Spinal cord (tissue), 10 donors: Measurements from ENCODE around the gene INHBC. TPM values are rescaled to one million over a fixed set of nuclear protein-coding genes. Genes with fewer than 3 reads are reported as not detected.

Experiments used
- DNase-seq, 6 donors: peaks; one replicate each; pipeline versions ENCODE4 v3.0.0 to v3.0.0-alpha.2; 2013 to 2015; ENCODE audit warnings: low spot score in 6 of 6, low read depth in 4 of 6
- H3K27ac ChIP-seq: one replicate; pipeline ENCODE4 v1.5.1; 2013; ENCODE audit warnings: low read depth, low read length, control low read depth
- H3K27me3 ChIP-seq: one replicate; pipeline ENCODE4 v1.6.1; 2013; ENCODE audit warnings: low read length; ENCODE audit not compliant: control insufficient read depth, insufficient read depth
- H3K36me3 ChIP-seq: one replicate; pipeline ENCODE4 v1.6.1; 2013; ENCODE audit warnings: low read length; ENCODE audit not compliant: control insufficient read depth, insufficient read depth
- H3K4me1 ChIP-seq: one replicate; pipeline ENCODE4 v1.6.1; 2013; ENCODE audit warnings: low read length; ENCODE audit not compliant: control insufficient read depth, insufficient read depth
- H3K4me3 ChIP-seq: one replicate; pipeline ENCODE4 v1.5.1; 2013; ENCODE audit warnings: low read depth, low read length, control low read depth
- H3K9me3 ChIP-seq: one replicate; pipeline ENCODE4 v1.6.1; 2013; ENCODE audit warnings: low read length; ENCODE audit not compliant: control insufficient read depth, insufficient read depth
- WGBS: methylation state at CpG from one replicate; pipeline ENCODE4 v1.1.5; 2013; ENCODE audit warnings: missing lambda C conversion rate; ENCODE audit not compliant: insufficient coverage; 5-methylcytosine and 5-hydroxymethylcytosine counted together
- polyA plus RNA-seq, 2 donors: library from polyadenylated mRNA; unstranded; fragments of 120-200 nt; gene quantifications; one replicate each; pipeline ENCODE4 v1.2.1, GENCODE V29; 2013; ENCODE audit not compliant: insufficient read length in 2 of 2
- total RNA-seq, 2 donors: library from RNA; depleted of rRNA in 1 of 2; stranded (reverse); fragments of 120-200 nt in 1 of 2; fragments of >200 nt in 1 of 2; gene quantifications; one replicate each; pipeline versions ENCODE4 v1.2.3 to v1.2.4, GENCODE V29; 2013 to 2014
- donor health status: healthy.

The INHBC gene
- total and polyA plus RNA-seq, 4 donors: 0.13 to 0.15 TPM; not detected in 2

- no peak for DNase-seq
- Histone ChIP-seq H3K9me3 (no peaks in the 10 kb centered on the region), H3K4me3 (no peak overlapping the region), H3K27ac (no peak overlapping the region), H3K4me1 (peaks cover 21% of the 10 kb centered on the region), H3K36me3 (no peaks in the 10 kb centered on the region), H3K27me3 (peaks cover 67% of the 10 kb centered on the region)
- 69% methylated on average over 9 of the region's 12 CpGs for WGBS
Observed at GRCh38 chr12:57477710-57478681, 43.4 kb downstream of the INHBC start.

GRCh38 chr12:57479043-57479375, 44.4 kb downstream of the INHBC start:
- peaks cover 60% of the 10 kb centered on the region for H3K27me3 ChIP-seq
- peaks cover 21% of the 10 kb centered on the region for H3K4me1 ChIP-seq
- DNase-seq: no peak

GRCh38 chr12:57479376-57480115, 45.0 kb downstream of the INHBC start, which contains the start of gene ARHGAP9:
ARHGAP9 (minus strand) TSS chr12:57479866; CDS start chr12:57479406, 460 bp downstream.
- 88% methylated on average over 3 of the region's 6 CpGs for WGBS
- H3K27me3 ChIP-seq: peaks cover 54% of the 10 kb centered on the region

More at GRCh38 chr12:57479043-57479375, 44.4 kb downstream of the INHBC start:
- 83% methylated on average over 8 of the region's 10 CpGs for WGBS
- H3K36me3 ChIP-seq: no peaks in the 10 kb centered on the region
- H3K27ac ChIP-seq: no peak overlapping the region
- H3K4me3 ChIP-seq: no peak overlapping the region
- no peaks in the 10 kb centered on the region for H3K9me3 ChIP-seq

GRCh38 chr12:57481671-57482070, 47.1 kb downstream of the INHBC start:
- no peak for DNase-seq
- H3K4me1 ChIP-seq: peaks cover under 1% of the 10 kb centered on the region
- no CpG with 5 or more reads among the region's 1 CpG for WGBS
- no peak overlapping the region for H3K27ac ChIP-seq
- H3K9me3 ChIP-seq: no peaks in the 10 kb centered on the region
- no peak overlapping the region for H3K4me3 ChIP-seq
- H3K36me3 ChIP-seq: no peaks in the 10 kb centered on the region
- peaks cover 33% of the 10 kb centered on the region for H3K27me3 ChIP-seq

More at GRCh38 chr12:57479376-57480115, 45.0 kb downstream of the INHBC start, which contains the start of gene ARHGAP9:
- DNase-seq: no peak
- Histone ChIP-seq H3K27ac (no peak within 1 kb of the TSS), H3K4me1 (peaks cover 21% of the 10 kb centered on the region), H3K9me3 (no peaks in the 10 kb centered on the region), H3K4me3 (no peak within 1 kb of the TSS), H3K36me3 (no peaks in the 10 kb centered on the region)

GRCh38 chr12:57483466-57483865, 48.9 kb downstream of the INHBC start:
- peaks cover 18% of the 10 kb centered on the region for H3K27me3 ChIP-seq
- H3K4me1 ChIP-seq: peaks cover 7% of the 10 kb centered on the region
- DNase-seq: no peak
- 60% methylated on average over 4 of the region's 5 CpGs for whole genome bisulfite sequencing
- no peaks in the 10 kb centered on the region for H3K9me3 ChIP-seq
- no peak overlapping the region for H3K27ac ChIP-seq
- no peak overlapping the region for H3K4me3 ChIP-seq
- peaks cover 4% of the 10 kb centered on the region for H3K36me3 ChIP-seq

- H3K4me1 ChIP-seq: peaks cover 16% of the 10 kb centered on the region
- H3K36me3 ChIP-seq: peaks cover 11% of the 10 kb centered on the region
- no peaks in the 10 kb centered on the region for H3K27me3 ChIP-seq
- no peak for DNase-seq
- H3K4me3 ChIP-seq: no peak overlapping the region
- no peaks in the 10 kb centered on the region for H3K9me3 ChIP-seq
- no peak overlapping the region for H3K27ac ChIP-seq
Observed at GRCh38 chr12:57485695-57486094, 51.1 kb downstream of the INHBC start.

- H3K27ac ChIP-seq: peak overlapping the region; percentile 15
- peak in 1 of 6 donors; percentile 25 for DNase-seq
- 90% methylated on average over 13 of the region's 27 CpGs for WGBS
- H3K36me3 ChIP-seq: peaks cover 16% of the 10 kb centered on the region
- H3K9me3 ChIP-seq: no peaks in the 10 kb centered on the region
- H3K27me3 ChIP-seq: no peaks in the 10 kb centered on the region
- peaks cover 16% of the 10 kb centered on the region for H3K4me1 ChIP-seq
- peak overlapping the region; percentile 92 for H3K4me3 ChIP-seq
Observed at GRCh38 chr12:57487055-57487596, 52.5 kb downstream of the INHBC start.

- H3K27ac ChIP-seq: peak within 1 kb of the TSS; percentile 69
- DNase-seq: peak; percentile 83 to 99 (median 94)
- H3K27me3 ChIP-seq: no peaks in the 10 kb centered on the region
- WGBS: under 1% methylated on average over 39 of the region's 47 CpGs
- peak within 1 kb of the TSS; percentile 92 for H3K4me3 ChIP-seq
- H3K9me3 ChIP-seq: no peaks in the 10 kb centered on the region
- peaks cover 16% of the 10 kb centered on the region for H3K4me1 ChIP-seq
- H3K36me3 ChIP-seq: peaks cover 21% of the 10 kb centered on the region
Observed at GRCh38 chr12:57487597-57488401, 53.2 kb downstream of the INHBC start, which contains the start of gene MARS1. MARS1 (plus strand) TSS chr12:57488068; CDS start chr12:57488091, 23 bp downstream.
